GM21529 (cell line): ENCODE data around the gene PXMP2.
A peak's percentile ranks its signal among the peaks of the same experiment; 100 is the strongest.
"Not testable (repeated sequence)": the region's sequence is repeated elsewhere in the genome, so short reads cannot be mapped to it uniquely, and the experiment has no call there.

Experiments used
- ATAC-seq: cut with Tn5 transposase; IDR thresholded peaks from one replicate; pipeline ENCODE4 v1.9.1; 2021; ENCODE audit not compliant: unreplicated experiment

Gene PXMP2

DNA sequence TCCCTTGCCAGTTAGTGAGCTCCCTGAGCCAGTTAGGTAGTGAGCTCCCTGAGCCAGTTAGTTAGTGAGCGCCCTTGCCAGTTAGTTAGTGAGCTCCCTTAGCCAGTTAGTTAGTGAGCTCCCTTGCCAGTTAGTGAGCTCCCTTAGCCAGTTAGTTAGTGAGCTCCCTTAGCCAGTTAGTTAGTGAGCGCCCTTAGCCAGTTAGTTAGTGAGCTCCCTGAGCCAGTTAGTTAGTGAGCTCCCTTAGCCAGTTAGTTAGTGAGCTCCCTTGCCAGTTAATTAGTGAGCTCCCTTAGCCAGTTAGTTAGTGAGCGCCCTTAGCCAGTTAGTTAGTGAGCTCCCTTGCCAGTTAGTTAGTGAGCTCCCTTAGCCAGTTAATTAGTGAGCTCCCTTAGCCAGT is 4.6 kb downstream of the PXMP2 start:
- not testable (repeated sequence) for ATAC-seq

- not testable (repeated sequence) for ATAC-seq
Observed at GRCh38 chr12:132694888-132695287, 7.5 kb downstream of the PXMP2 start.

DNA sequence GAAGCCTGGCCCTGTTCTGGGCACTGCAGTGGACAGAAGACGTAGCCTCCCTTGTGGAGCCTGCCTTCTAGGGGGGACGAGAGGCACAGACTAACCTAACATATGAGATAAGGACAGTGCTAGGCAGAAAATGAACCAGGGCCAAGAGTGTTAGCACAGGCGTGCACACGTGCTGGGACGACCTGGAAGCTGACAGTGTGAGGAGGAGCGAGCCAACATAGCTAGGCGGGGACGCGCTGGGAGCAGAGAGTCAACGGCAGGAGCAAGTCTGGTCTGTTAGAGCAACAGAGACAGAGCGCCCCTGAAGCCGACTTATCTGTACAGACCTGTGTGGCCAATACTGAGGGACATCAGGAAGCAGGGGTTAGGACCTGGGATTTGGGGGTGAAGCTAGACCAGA is 8.0 kb downstream of the PXMP2 start:
- ATAC-seq: no peak

DNA sequence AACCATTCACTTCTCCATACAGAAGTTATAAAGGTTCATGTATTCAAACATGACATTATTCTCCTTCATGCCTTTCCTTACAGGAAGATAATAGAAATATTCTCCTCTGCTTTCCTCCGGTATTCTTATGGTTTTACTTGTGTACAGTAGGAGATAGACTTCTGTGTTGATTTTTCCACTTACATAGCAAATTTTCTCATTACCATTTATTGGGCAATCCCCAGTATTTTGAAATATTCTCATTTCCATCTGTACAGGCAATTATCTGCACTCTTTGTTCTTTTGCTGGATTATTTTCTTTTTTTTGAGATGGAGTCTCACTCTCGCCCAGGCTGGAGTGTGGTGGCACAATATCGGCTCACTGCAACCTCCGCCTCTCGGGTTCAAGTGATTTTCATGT is 11.0 kb downstream of the PXMP2 start:
- ATAC-seq: no peak

- peak; percentile 59 for ATAC-seq
Observed at GRCh38 chr12:132700212-132700822, 12.9 kb downstream of the PXMP2 start.

GRCh38 chr12:132702640-132703039 is 15.3 kb downstream of the PXMP2 start:
- ATAC-seq: no peak

GRCh38 chr12:132703641-132704040 is 16.3 kb downstream of the PXMP2 start:
- ATAC-seq: no peak

- ATAC-seq: no peak
Observed at GRCh38 chr12:132707241-132707640, 19.9 kb downstream of the PXMP2 start.

DNA sequence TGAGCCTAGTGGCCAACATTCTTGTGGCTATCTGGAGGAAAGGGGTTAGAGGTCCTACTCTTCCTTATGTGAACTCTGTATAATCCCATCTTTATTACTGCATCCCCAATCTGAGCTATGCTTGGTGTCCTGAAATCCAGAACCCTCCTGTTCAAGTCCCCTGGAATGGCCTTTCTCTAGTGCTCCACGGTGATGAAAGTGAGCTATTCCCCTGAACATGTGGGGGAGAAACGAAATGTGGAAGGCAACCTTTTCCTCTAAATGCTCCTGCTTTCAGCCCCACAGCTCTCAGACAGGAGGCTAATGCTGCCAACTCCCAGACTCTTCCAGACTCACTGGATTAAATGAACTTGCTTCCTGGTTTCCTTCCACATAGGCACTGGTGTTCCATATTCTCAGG is 20.8 kb downstream of the PXMP2 start:
- no peak for ATAC-seq

DNA sequence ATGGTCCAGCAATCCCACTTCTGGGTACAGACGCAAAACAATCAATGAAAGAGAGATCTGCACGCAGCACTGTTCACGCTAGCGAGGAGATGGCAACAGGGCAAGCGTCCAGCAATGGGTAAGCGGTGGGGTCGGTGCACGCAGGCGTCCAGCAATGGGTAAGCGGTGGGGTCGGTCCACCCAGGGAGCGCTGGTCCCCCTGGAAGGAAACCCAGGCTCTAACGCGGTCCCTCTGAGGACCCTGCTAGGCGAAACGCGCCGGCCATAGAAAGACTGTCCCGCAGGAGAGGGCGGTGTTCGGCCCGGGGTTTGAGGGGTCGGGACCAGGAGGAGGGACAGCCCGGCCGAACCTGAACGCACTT is 22.6 kb downstream of the PXMP2 start:
- peak; percentile 31 for ATAC-seq

DNA sequence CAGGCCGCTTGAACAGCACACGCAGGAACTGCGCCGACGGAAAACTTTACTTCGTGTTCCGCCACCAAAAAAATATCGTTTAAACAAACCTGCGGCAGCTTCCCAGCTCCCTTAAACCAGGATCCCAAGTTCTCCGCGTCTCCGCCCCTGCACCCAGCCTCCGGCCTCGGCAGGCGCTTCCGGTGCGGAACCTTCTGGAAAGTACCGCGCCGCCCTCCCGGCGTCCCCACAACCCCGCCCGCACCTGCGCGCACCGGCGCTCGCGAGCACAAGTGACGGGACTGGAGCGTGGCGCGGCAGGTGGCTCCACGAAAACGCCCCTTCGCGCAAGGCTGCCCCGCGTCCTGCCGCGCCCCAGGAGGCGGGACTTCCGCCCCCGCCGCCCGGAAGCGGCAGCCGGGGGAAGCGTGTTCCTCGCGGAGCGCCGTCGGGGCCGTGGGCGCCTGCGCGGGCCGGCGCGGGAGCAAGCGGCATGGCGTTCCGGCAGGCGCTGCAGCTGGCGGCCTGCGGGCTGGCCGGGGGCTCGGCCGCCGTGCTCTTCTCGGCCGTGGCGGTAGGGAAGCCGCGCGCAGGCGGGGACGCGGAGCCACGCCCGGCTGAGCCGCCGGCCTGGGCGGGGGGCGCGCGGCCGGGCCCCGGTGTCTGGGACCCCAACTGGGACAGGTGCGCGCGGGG is 23.2 kb downstream of the PXMP2 start, which contains the start of gene PGAM5:
PGAM5 (plus strand) TSS at position 438 of the 675 bp plus-strand sequence; CDS start at position 473, 35 bp downstream.
- peak; percentile 79 for ATAC-seq

DNA sequence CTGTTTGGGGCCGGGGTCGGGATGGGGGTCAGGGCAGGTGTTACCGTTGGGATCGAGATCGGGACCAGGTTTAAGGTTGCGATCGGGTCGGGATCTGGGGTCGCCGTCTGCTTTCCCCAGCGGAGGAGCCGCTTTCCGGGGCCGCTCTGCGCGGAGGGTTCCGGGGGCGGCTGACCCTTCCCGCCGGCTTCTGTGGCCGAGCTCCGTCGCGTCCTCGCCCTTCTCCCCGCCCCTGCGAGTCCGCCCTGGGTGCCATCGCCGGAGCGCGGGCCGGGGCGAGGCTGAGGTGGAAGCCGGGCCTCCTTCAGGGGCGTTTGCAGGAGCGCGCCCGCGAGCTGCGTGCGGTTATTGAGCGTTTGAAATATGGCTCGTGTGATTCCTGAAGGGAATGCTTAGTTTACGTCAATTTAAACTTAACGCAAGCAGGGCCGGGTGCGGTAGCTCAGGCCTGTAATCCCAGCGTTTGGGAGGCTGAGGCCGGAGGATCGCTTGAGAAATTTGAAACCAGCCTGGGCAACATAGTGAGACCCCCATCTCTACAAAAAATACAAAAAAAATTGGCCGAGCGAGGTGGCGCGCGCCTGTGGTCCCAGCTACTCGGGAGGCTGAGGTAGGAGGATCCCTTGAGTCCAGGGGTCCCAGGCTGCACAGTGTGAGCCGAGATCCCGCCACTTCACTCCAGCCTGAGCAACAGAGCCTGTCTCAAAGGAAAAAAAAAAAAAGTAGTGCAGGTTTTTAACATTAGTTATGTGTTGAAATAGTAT is 23.9 kb downstream of the PXMP2 start:
- peak; percentile 16 for ATAC-seq

DNA sequence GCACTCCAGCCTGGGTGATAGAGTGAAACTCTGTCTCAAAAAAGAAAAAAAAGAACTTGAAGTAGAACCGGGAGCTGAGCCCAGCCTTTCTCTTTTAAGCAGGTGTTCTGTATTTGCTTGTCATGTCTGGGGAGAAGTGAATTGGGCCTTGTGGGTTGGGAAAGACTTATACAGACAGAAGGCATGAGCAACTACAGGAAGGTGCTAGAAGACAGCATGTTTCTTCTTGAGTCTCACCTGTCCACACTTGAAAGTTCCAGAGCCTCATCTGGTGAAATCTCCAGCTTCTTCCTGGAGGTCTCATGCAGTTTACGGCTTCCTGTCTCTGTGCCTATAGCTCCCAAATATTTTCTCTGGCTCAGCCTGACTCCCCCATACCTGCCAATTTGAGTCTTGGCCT is 25.7 kb downstream of the PXMP2 start:
- no peak for ATAC-seq

- no peak for ATAC-seq
Observed at GRCh38 chr12:132715874-132716273, 28.5 kb downstream of the PXMP2 start.

GRCh38 chr12:132716356-132716755 is 29.0 kb downstream of the PXMP2 start:
- no peak for ATAC-seq

GRCh38 chr12:132717011-132717410 is 29.6 kb downstream of the PXMP2 start:
- no peak for ATAC-seq

GRCh38 chr12:132717531-132718387 is 30.4 kb downstream of the PXMP2 start:
- no peak for ATAC-seq

- no peak for ATAC-seq
Observed at GRCh38 chr12:132718644-132719043, 31.3 kb downstream of the PXMP2 start.

DNA sequence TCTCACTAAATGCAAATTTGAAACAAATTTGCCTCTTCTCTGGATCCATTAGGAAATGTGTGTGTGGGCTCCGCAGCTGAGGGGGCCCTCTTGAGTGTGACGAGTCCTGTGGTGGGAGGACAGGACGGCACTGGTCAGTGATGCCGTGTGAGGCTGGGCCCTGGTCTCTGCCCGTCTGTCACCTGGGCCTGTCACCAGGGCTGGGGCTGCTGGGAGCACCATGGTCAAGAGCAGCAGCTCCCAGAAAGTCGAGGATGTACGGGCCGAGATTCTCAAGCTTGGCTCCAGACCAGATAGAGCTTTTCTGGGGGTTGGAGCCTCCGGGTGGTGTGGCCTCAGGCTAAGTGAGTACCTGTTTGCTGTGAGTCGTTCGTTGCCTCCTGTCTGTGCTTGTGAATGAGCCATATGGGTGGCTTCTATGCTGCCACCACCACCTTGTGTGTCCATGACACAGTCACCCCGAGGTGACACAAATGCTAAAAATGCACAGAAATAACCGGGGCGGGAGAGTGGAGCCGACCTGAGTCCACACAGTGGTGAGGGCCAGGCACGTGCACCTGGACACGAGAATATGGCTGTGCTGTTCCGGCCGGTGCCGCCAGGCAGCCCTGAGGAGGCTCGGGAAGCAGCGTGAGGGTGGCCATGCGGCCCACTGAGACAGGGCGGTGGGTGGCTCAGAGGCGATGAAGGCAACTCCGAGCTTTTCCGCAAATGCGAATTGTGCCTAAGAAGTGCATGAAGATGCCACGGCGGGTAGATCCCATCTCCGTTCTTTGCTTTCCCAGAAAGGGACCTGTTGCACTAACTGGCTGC is 32.0 kb downstream of the PXMP2 start:
- ATAC-seq: no peak

- no peak for ATAC-seq
Observed at GRCh38 chr12:132719954-132720324, 32.6 kb downstream of the PXMP2 start.
